Lower lobe of right lung (tissue), 2 donors: Measurements from ENCODE around the gene SYNJ1. TPM values are rescaled to one million over a fixed set of nuclear protein-coding genes. Genes with fewer than 3 reads are reported as not detected.

Experiments used
- ATAC-seq, 2 donors: fragments of 200-7000 bp; cut with Tn5 transposase; one replicate each; pipeline ENCODE4 v1.9.1; 2020 to 2022; ENCODE audit warnings: mild to moderate bottlenecking in 2 of 2, moderate library complexity in 2 of 2
- DNase-seq: peaks from one replicate; pipeline ENCODE4 v3.0.0-alpha.2; 2020
- H3K27ac ChIP-seq: fragments of 200-600 bp; one replicate; pipeline ENCODE4 v1.8.0; 2022
- H3K27me3 ChIP-seq: fragments of 200-600 bp; one replicate; pipeline ENCODE4 v1.8.0; 2022; ENCODE audit warnings: low read depth
- H3K36me3 ChIP-seq: fragments of 200-600 bp; one replicate; pipeline ENCODE4 v1.8.0; 2022; ENCODE audit warnings: mild to moderate bottlenecking
- H3K4me1 ChIP-seq: fragments of 200-600 bp; one replicate; pipeline ENCODE4 v1.8.0; 2022
- H3K4me3 ChIP-seq: fragments of 200-600 bp; one replicate; pipeline ENCODE4 v1.8.0; 2022; ENCODE audit warnings: mild to moderate bottlenecking
- H3K9me3 ChIP-seq: fragments of 200-600 bp; one replicate; pipeline ENCODE4 v1.8.0; 2022
- intact Hi-C: fragments of 100-400 bp; cut with DNase I; formaldehyde crosslinking; loops from one replicate; pipeline ENCODE4 v1.11.0; 2022
- total RNA-seq: library from RNA; stranded (reverse); fragmentation: NEBNext Ultra II Directional; extraction: Animal tissue kit (Norgen Biotek cat#: 25700); gene quantifications from one replicate; pipeline ENCODE4 v1.2.1, GENCODE V29; 2021
- TF ChIP-seq, protein P1 (sequence below): fragments of 200-600 bp; IDR thresholded peaks from one replicate; pipeline ENCODE4 v1.8.0; 2022; ENCODE audit warnings: antibody characterized with exemption, mild to moderate bottlenecking
- donor health status: DM: no; HTN: yes; CAD: no; lungs with severe emphysema.

SYNJ1 gene
- total RNA-seq, 1 donor from 2014 or later = 23.1 TPM

DNA sequence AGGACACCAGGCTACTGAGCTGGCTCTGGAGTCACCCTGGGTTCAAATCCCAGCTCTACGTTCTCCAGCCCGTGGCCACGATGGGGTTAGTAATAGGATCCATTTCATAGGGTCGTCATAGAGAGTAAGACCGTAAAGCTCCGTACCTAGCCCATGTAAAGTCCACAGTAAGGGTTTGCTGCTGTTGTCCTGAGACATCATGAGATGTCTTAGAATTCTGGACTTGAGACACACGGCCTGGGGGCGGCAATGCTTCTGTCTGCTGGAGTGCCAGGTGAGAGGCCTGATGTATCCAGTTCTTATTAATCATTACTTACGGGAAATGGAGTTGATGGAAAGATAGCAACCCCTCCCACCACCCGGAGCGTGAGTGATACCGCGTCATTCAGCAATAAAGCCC lies 146.1 kb downstream of the SYNJ1 start:
- TF ChIP-seq, protein P1, sequence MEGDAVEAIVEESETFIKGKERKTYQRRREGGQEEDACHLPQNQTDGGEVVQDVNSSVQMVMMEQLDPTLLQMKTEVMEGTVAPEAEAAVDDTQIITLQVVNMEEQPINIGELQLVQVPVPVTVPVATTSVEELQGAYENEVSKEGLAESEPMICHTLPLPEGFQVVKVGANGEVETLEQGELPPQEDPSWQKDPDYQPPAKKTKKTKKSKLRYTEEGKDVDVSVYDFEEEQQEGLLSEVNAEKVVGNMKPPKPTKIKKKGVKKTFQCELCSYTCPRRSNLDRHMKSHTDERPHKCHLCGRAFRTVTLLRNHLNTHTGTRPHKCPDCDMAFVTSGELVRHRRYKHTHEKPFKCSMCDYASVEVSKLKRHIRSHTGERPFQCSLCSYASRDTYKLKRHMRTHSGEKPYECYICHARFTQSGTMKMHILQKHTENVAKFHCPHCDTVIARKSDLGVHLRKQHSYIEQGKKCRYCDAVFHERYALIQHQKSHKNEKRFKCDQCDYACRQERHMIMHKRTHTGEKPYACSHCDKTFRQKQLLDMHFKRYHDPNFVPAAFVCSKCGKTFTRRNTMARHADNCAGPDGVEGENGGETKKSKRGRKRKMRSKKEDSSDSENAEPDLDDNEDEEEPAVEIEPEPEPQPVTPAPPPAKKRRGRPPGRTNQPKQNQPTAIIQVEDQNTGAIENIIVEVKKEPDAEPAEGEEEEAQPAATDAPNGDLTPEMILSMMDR = no peak
- H3K4me1 ChIP-seq = no peaks in the 10 kb centered on the region
- H3K27ac ChIP-seq = no peak overlapping the region
- no peak overlapping the region for H3K4me3 ChIP-seq
- H3K9me3 ChIP-seq = no peaks in the 10 kb centered on the region
- ATAC-seq (no peak), DNase-seq (no peak)
- intact Hi-C loops = no loop called here
- no peaks in the 10 kb centered on the region for H3K27me3 ChIP-seq
- no peaks in the 10 kb centered on the region for H3K36me3 ChIP-seq

DNA sequence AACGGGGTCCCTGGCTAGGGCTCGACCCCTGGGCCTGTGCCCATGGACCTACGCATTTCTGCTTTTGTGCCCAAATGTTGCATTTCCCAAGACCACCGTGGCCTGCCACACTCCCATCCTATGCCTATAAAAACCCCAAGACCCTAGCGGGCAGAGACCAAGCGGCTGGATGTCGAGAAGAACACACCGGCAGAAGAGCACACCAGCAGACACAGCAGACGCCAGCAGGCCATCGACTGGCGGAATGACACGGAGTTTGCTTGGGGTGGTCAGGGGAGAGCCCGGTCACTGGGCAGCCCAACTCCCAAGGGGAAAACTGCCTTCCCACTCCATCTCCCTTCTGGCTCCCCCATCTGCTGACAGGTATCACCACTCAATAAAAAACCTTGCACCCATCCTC lies 146.9 kb downstream of the SYNJ1 start:
- no peak for DNase-seq
- TF ChIP-seq, protein P1 = no peak
- no peak for ATAC-seq
- no peaks in the 10 kb centered on the region for H3K4me1 ChIP-seq
- H3K27ac ChIP-seq = no peak overlapping the region
- H3K36me3 ChIP-seq = no peaks in the 10 kb centered on the region
- no peaks in the 10 kb centered on the region for H3K27me3 ChIP-seq
- H3K9me3 ChIP-seq = no peaks in the 10 kb centered on the region
- no peak overlapping the region for H3K4me3 ChIP-seq
- intact Hi-C loops = no loop called here

Other genes with a start within 250 kb of the SYNJ1 start
- gene TCP10L, start 142.5 kb downstream of the SYNJ1 start, total RNA-seq = 0.71 TPM
- gene CFAP298, start 115.6 kb downstream of the SYNJ1 start, total RNA-seq = 35.7 TPM
- 36.5 TPM for gene PAXBP1, start 43.7 kb upstream of the SYNJ1 start, total RNA-seq